ENCODE measurements around the gene POR. TPM values are rescaled to one million over a fixed set of nuclear protein-coding genes. Genes with fewer than 3 reads are reported as not detected.
A peak's percentile ranks its signal among the peaks of the same experiment; 100 is the strongest.

Gene POR
- total and polyA plus RNA-seq, 2 of the 8 experiments (the other 6 are each of a cell fraction or from before 2014, with no cell fraction given), result 98.7 to 144 TPM

GRCh38 chr7:76023002-76023401 lies 108.0 kb downstream of the POR start:
- Histone ChIP-seq H3K9ac (replicated peaks in 1 of 4; ENCODE audit: extremely low read depth in 1 of 4, low read depth in 3 of 4, low read length in 3 of 4) (no peak overlapping the region), H3K56ac (replicated peaks; ENCODE audit: insufficient read length, low read depth, low read length) (no peak overlapping the region), H2BK20ac (ENCODE audit: low read length) (no peak overlapping the region), H3K4ac (replicated peaks; ENCODE audit: insufficient read length, low read depth, low read length) (no peak overlapping the region), H2BK120ac (replicated peaks; ENCODE audit: low read depth, low read length) (no peak overlapping the region), H3K36me3 (ENCODE audit: control insufficient read depth in 2 of 4, insufficient read depth in 4 of 4, low read length in 3 of 4) (no peaks in the 10 kb centered on the region; a peak in 3 of 8 replicates), H3K9me3 (ENCODE audit: insufficient read depth in 2 of 2, low read depth in 1 of 2, low read length in 1 of 2) (no peaks in the 10 kb centered on the region), H3K18ac (ENCODE audit: extremely low read depth, low read length) (no peak overlapping the region), H2AK5ac (ENCODE audit: low read depth, low read length) (no peak overlapping the region), H2AFZ (ENCODE audit: low read length) (no peak overlapping the region), H3K23ac (ENCODE audit: insufficient read length) (no peak overlapping the region), H4K8ac (ENCODE audit: extremely low read depth, insufficient read depth, low read length) (no peak overlapping the region), H3K14ac (ENCODE audit: insufficient read length) (no peak overlapping the region), H3K79me1 (ENCODE audit: low read depth, low read length) (no peaks in the 10 kb centered on the region), H4K5ac (ENCODE audit: insufficient read length, low read depth, low read length) (no peak overlapping the region), H2BK12ac (ENCODE audit: low read depth, low read length) (no peak overlapping the region), H3K27ac (ENCODE audit: low read depth, low read length) (no peak overlapping the region), H3K4me2 (ENCODE audit: insufficient read depth in 1 of 2, low read depth in 2 of 2, low read length in 2 of 2) (no peak overlapping the region; a peak in 1 of 4 replicates), H3K79me2 (ENCODE audit: control insufficient read depth in 1 of 2, insufficient read depth in 2 of 2, low read length in 2 of 2) (no peaks in the 10 kb centered on the region), H4K20me1 (replicated peaks in 1 of 2; ENCODE audit: control insufficient read depth in 1 of 2, insufficient read depth in 2 of 2, low read length in 2 of 2) (no peaks in the 10 kb centered on the region), H3K4me1 (replicated peaks in 1 of 4; ENCODE audit: control insufficient read depth in 3 of 4, insufficient read depth in 4 of 4, low read length in 3 of 4) (no peaks in the 10 kb centered on the region), H4K91ac (replicated peaks; ENCODE audit: insufficient read length, low read length) (no peak overlapping the region), H3K27me3 (replicated peaks in 1 of 4; ENCODE audit: control insufficient read depth in 3 of 4, extremely low read depth in 1 of 4, insufficient read depth in 3 of 4, low read length in 3 of 4) (no peaks in the 10 kb centered on the region), H3K23me2 (ENCODE audit: low read depth, low read length) (no peaks in the 10 kb centered on the region), H2BK5ac (ENCODE audit: low read depth, low read length) (no peak overlapping the region), H2BK15ac (ENCODE audit: low read length) (no peak overlapping the region), H3K4me3 (ENCODE audit: extremely low read depth in 1 of 4, insufficient read depth in 2 of 4, low read depth in 3 of 4, low read length in 4 of 4) (no peak overlapping the region)
- no peak for TF ChIP-seq TBP (IDR thresholded peaks at IDR 0.05; ENCODE audit: low read depth, low read length)
- TF ChIP-seq FOSL1 (IDR thresholded peaks at IDR 0.05; ENCODE audit: insufficient read depth, low read depth, low read length), result peak; percentile 73
- ChIA-PET POLR2A (ENCODE audit: partially characterized antibody) (interaction anchor here (0.6 to 1.4 kb wide), 7 partner anchors 10 to 145 kb away, joined by 3 to 6 read pairs (median 3); partner anchors contain the start of genes POR and RHBDD2), CTCF (ENCODE audit: partially characterized antibody) (interaction anchor here (1.4 to 3.7 kb wide), 6 partner anchors 11 to 229 kb away, joined by 3 to 36 read pairs (median 8); no protein-coding TSS in a partner anchor)
- DNase-seq (ENCODE audit: low read depth in 1 of 2, low spot score in 2 of 2) (no peak), FAIRE-seq (no peak)
- WGBS, 2 experiments (ENCODE audit: extremely low coverage in 1 of 2, insufficient coverage in 1 of 2, insufficient read length in 1 of 2, insufficient replicate concordance in 2 of 2, low coverage in 1 of 2, low lambda C conversion rate in 2 of 2, missing lambda C conversion rate in 1 of 2), result 62% methylated on average over 4 of the region's 4 CpGs; no CpG with 5 or more reads in 1 of the 2 experiments
